GM10847 (cell line): Measurements from ENCODE around the gene TAPT1.

Experiments used
- POLR2A ChIP-seq: IDR thresholded peaks from 2 replicates; pipeline ENCODE4 v1.6.1; 2011; ENCODE audit not compliant: insufficient read length; ENCODE audit errors: extremely low read depth

The TAPT1 gene

GRCh38 chr4:16139066-16139945 is 87.0 kb downstream of the TAPT1 start:
- no peak for TF ChIP-seq POLR2A

- no peak for TF ChIP-seq POLR2A
These were observed 89.4 kb downstream of the TAPT1 start for GRCh38 chr4:16136827-16137226.

DNA sequence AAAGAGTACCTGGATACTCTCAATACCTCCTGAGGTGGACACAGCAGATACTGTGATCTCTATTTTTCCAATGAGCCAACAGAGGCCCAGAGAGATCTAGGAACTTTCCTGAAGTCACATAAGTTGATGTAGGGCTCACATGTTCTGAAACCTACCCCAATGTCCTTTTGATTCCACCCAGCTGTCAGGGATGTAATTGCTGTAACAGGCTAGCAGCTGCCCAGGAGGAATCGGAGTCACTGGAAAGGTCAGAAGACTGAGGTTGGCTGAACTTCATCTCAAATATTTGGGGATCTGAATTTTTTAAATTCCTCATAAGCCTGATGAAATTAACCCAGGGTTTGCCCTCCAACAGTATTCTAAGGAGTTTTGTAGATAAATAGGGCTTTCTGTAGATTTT is 90.0 kb downstream of the TAPT1 start:
- no peak for TF ChIP-seq POLR2A

DNA sequence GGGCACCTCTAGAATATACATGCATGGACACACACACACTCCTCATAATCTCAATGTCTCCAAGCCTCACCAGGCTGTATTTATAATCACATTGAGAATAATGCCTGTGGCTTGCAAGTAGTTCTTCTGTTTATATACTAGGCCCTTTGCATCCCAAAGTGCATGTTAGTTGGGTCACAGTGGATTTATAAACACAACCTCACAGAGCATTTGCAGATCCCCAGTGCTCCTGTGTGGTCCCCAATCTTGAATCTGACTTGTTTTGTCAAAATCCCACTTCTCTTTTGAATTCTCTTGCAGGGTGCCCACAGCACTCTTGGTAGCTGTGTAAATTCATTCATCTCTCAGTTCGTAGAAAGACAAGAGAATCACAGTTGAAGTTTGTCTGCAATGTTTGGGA is 92.9 kb downstream of the TAPT1 start:
- no peak for TF ChIP-seq POLR2A

- no peak for TF ChIP-seq POLR2A
These were observed 95.0 kb downstream of the TAPT1 start for GRCh38 chr4:16131293-16131692.

DNA sequence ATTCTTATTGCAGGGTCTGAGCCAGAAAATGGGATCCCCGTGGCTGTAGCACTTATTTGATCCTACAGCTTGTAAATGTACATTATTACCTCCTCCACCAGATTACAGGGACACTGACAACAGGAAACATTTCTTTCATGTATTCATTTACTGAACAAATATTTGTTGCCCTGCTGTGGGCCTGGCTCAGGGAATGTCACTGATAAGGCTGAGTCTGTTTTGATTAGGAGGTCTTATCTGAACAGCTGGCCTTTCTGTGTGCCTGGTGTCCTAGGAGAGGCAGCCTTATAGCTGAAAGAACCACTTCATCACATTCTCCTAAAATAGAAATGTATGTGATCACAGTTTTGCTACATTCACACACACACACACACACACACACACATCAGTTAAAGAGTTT is 96.9 kb downstream of the TAPT1 start:
- TF ChIP-seq POLR2A, result no peak

GRCh38 chr4:16126714-16127113 is 99.6 kb downstream of the TAPT1 start:
- TF ChIP-seq POLR2A, result no peak

GRCh38 chr4:16125571-16126445 is 100.5 kb downstream of the TAPT1 start:
- TF ChIP-seq POLR2A, result no peak

GRCh38 chr4:16124232-16124631 is 102.0 kb downstream of the TAPT1 start:
- no peak for TF ChIP-seq POLR2A

DNA sequence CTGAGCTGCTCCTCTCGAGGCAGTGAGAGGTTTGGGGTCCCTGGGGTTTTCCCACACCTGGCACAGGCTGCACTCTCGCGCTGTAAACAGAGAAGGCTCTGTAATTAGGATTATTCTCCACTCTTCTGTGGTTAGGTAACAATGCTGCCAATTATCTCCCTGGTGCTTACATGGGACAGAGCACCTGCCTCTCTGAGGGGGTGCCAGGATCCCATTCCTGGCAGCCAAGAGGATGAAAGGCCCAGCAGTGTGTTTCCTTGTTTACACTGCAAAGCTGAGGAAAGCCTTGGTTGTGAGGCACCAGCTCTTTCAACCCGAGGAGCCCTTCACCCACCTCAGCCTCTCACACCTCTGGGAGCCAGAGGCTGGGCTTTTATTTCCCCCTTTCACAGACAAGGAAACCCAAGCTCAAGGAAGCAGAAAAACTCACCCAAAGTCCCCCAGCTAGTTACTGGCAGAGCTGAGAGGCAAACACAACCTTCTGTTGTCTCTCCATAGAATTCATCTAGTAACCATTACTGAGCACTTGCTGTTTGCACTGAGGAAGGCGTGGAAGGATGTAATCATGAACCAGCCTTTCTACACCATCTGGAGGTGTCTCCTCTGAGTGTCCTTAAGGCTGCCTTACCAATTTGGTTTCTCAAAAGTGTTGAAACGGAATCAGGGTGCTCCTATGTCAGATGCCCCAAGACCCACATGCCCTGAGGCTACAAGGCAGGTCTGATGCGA is 102.8 kb downstream of the TAPT1 start:
- TF ChIP-seq POLR2A, result no peak

DNA sequence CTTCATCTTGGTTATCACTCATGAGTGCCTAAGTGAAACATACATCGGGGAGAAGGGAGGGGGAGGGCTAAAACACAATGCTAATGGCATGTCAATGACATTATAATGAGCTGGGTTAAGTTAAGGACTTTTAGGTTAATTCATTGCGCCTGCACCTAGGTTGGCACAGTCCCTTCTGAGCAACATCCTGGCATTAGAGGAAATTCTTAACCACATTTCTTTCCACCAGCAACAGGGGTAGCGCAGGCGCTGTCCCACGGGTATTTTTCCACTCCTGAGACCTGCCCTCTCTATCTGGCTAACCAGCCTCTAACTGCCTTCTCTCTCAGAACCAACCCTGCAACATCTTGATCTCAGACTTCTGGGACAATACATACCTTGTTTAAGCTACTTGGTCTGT is 103.5 kb downstream of the TAPT1 start:
- TF ChIP-seq POLR2A, result no peak

DNA sequence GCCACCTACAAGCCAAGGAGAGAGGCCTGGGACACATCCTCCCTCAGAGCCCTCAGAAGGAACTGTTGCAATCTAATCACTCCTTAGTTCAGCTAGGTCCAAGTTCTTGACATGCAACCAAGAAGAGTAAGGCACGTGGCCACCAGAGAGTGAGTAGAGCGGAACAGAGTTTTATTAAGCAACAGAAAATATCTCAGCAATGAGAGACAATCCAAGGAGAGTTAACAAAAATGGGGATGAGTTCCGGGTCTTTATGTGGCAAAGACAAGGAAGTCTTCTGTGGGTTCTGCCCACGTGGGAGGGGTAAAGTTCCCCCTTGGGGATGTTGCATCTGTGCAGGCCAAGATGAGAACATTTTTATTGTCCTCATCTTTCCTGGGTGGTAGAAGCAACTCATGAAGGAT is 104.0 kb downstream of the TAPT1 start:
- TF ChIP-seq POLR2A, result no peak

DNA sequence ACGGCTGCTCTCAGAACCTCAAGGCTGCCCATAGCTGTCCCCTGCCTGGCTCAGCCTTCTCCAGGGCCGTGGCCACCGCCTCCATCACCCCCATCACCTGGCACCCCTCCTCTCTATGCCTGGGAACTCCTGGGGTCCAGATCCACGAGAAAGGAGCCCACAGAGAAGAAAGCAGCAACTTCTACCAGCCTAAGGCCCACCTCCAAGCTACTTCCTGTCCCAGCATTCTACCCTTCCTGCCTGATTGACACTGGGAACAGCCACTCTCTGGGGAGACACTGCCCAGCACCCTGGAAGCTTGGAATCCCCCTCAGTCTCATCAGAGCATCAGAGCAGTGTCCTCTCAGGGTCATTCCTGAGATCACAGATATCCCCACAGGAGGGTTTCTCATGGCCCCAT is 105.6 kb downstream of the TAPT1 start:
- no peak for TF ChIP-seq POLR2A

DNA sequence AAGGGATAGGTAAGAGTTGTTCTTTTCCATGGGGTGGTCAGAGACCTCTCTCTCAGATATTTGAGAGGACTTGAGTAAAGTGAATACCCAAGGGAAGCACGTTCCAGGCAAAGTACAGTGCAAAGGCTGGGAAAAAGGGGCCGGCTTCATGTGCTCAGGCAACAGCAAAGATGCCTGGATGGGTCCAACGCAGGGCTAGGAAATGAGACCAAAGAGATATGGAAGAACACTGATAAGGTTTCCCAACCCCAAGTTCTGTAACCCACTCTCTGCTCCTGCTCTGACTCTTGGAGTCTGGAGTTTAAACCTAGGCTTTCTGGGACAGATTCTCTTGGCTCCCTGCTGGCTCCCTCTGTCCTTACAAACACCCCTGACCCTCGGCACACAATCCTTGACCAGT is 106.3 kb downstream of the TAPT1 start:
- TF ChIP-seq POLR2A, result no peak

DNA sequence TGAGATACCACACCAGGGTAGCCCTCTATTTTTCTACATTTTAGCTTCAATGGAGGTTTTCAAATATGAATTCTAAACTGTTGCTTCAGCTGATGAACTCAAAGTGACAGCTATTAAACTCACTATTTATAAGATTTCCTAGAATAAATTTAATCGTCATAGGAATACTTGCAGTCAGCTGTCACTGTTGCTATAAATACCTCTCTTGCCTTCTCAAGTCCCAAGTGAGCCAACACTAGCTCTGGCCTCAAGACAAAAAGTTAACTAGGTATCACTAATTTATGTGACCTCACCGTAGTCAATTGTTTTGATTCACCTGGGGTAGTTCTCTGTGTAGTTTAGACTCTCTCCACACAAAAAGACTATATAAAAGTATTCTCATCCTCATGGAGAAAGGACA is 108.2 kb downstream of the TAPT1 start:
- no peak for TF ChIP-seq POLR2A
